SK-N-SH treated with all-trans-retinoic acid at 6 μM for 48 hours (cell line): ENCODE data around the gene PLEKHJ1.
"Not testable (repeated sequence)": the region's sequence is repeated elsewhere in the genome, so short reads cannot be mapped to it uniquely, and the experiment has no call there.

Experiments
- ARNTL ChIP-seq: fragments of 450-650 bp; formaldehyde crosslinking; IDR thresholded peaks from 2 replicates; pipeline ENCODE4 v1.5.0; 2020; ENCODE audit warnings: low read depth, mild to moderate bottlenecking, moderate library complexity, borderline replicate concordance
- BACH2 ChIP-seq: fragments of 250-450 bp; sonication (Bioruptor Pico); IDR thresholded peaks from 2 replicates; pipeline ENCODE4 v1.9.0; 2021; ENCODE audit warnings: mild to moderate bottlenecking, borderline replicate concordance
- CREB5 ChIP-seq: fragments of 250-450 bp; sonication (Bioruptor Pico); IDR thresholded peaks from 2 replicates; pipeline ENCODE4 v1.5.1; 2020; ENCODE audit warnings: low read depth, mild to moderate bottlenecking, moderate library complexity
- ESRRG ChIP-seq: fragments of 250-450 bp; sonication (Bioruptor Pico); IDR thresholded peaks from 2 replicates; pipeline ENCODE4 v1.6.1; 2021; ENCODE audit warnings: mild to moderate bottlenecking
- GLIS3 ChIP-seq: fragments of 250-450 bp; sonication (Bioruptor Pico); IDR thresholded peaks from 2 replicates; pipeline ENCODE4 v1.5.0; 2020; ENCODE audit warnings: mild to moderate bottlenecking, moderate library complexity
- PATZ1 ChIP-seq: fragments of 250-450 bp; sonication (Bioruptor Pico); IDR thresholded peaks from 2 replicates; pipeline ENCODE4 v1.8.0; 2020; ENCODE audit warnings: mild to moderate bottlenecking, moderate library complexity, borderline replicate concordance
- POU6F1 ChIP-seq: fragments of 250-450 bp; sonication (Bioruptor Pico); IDR thresholded peaks from 2 replicates; pipeline ENCODE4 v1.8.0; 2021; ENCODE audit warnings: low read depth, mild to moderate bottlenecking, moderate library complexity, borderline replicate concordance
- RARB ChIP-seq: fragments of 250-450 bp; sonication (Bioruptor Pico); IDR thresholded peaks from 2 replicates; pipeline ENCODE4 v1.8.0; 2021; ENCODE audit warnings: mild to moderate bottlenecking, moderate library complexity
- TSHZ2 ChIP-seq: fragments of 250-450 bp; sonication (Bioruptor Pico); IDR thresholded peaks from 2 replicates; pipeline ENCODE4 v1.5.0; 2020; ENCODE audit warnings: mild to moderate bottlenecking, moderate library complexity
- ZFP3 ChIP-seq: fragments of 250-450 bp; sonication (Bioruptor Pico); IDR thresholded peaks from 2 replicates; pipeline ENCODE4 v1.5.0; 2020; ENCODE audit warnings: mild to moderate bottlenecking, moderate library complexity
- ZFP30 ChIP-seq: fragments of 450-650 bp; formaldehyde crosslinking; IDR thresholded peaks from 2 replicates; pipeline ENCODE4 v1.5.0; 2022; ENCODE audit warnings: mild to moderate bottlenecking, moderate library complexity
- ZNF8 ChIP-seq: fragments of 450-650 bp; formaldehyde crosslinking; IDR thresholded peaks from 2 replicates; pipeline ENCODE4 v1.5.0; 2020; ENCODE audit warnings: mild to moderate bottlenecking, moderate library complexity
- TF ChIP-seq, protein P1 (sequence below): fragments of 250-450 bp; sonication (Bioruptor Pico); IDR thresholded peaks from 2 replicates; pipeline ENCODE4 v1.5.1; 2021; ENCODE audit warnings: mild to moderate bottlenecking, moderate library complexity

DNA sequence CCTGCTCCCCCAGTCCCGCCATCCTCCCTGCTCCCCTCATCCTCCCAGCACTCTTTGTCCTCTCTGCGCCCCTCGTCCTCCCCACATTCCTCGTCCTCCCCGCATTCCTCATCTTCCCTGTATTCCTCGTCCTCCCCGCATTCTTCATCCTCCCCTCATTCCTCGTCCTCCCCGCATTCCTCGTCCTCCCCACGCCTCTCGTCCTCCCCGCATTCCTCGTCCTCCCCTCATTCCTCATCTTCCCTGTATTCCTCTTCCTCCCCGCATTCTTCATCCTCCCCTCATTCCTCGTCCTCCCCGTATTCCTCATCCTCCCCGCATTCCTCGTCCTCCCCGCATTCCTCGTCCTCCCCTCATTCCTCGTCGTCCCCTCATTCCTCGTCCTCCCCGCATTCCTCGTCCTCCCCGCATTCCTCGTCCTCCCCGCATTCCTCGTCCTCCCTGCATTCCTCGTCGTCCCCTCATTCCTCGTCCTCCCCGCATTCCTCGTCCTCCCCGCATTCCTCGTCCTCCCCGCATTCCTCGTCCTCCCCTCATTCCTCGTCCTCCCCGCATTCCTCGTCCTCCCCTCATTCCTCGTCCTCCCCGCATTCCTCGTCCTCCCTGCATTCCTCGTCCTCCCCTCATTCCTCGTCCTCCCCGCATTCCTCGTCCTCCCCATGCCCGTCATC lies 35.4 kb downstream of the PLEKHJ1 start:
- not testable (repeated sequence) for TF ChIP-seq CREB5 (CRISPR knock-in tag); TSHZ2 (CRISPR knock-in tag); ZFP30 (CRISPR knock-in tag); ZFP3 (CRISPR knock-in tag); GLIS3 (CRISPR knock-in tag); ARNTL; POU6F1; PATZ1; ZNF8; ESRRG (CRISPR knock-in tag); BACH2 (CRISPR knock-in tag); RARB (CRISPR knock-in tag)
- TF ChIP-seq, protein P1, sequence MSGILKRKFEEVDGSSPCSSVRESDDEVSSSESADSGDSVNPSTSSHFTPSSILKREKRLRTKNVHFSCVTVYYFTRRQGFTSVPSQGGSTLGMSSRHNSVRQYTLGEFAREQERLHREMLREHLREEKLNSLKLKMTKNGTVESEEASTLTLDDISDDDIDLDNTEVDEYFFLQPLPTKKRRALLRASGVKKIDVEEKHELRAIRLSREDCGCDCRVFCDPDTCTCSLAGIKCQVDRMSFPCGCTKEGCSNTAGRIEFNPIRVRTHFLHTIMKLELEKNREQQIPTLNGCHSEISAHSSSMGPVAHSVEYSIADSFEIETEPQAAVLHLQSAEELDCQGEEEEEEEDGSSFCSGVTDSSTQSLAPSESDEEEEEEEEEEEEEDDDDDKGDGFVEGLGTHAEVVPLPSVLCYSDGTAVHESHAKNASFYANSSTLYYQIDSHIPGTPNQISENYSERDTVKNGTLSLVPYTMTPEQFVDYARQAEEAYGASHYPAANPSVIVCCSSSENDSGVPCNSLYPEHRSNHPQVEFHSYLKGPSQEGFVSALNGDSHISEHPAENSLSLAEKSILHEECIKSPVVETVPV (CRISPR knock-in tag): not testable (repeated sequence)
